A549 (cell line): ENCODE data around the gene NELFA. TPM values are rescaled to one million over a fixed set of nuclear protein-coding genes. Genes with fewer than 3 reads are reported as not detected.
"Not testable (repeated sequence)": the region's sequence is repeated elsewhere in the genome, so short reads cannot be mapped to it uniquely, and the experiment has no call there.

ENCODE experiments used
- ATAC-seq, 2 experiments: fragments of 200-7000 bp in 1 of 2; fragments of >200 bp in 1 of 2; cut with Nextera tagmentation in 1 of 2; cut with Tn5 transposase in 1 of 2; 3 replicates each; pipeline versions ENCODE4 v1.8.0 to v1.9.1; 2018 to 2020; ENCODE audit warnings: mild to moderate bottlenecking in 1 of 2, moderate library complexity in 1 of 2
- CTCF ChIA-PET: fragments of 300-600 bp; sonication (Branson Sonifier 250); formaldehyde crosslinking; extraction: SDS; loops from one replicate; lab custom pipeline; 2021; ENCODE audit warnings: antibody characterized with exemption, inconsistent platforms; lab: Yijun Ruan, JAX
- POLR2A ChIA-PET: fragments of 350-600 bp; formaldehyde crosslinking; extraction: SDS; loops from one replicate; lab custom pipeline; 2021; ENCODE audit warnings: antibody characterized with exemption, inconsistent platforms; lab: Yijun Ruan, JAX
- DNase-seq, 2 experiments: peaks; one replicate each; pipeline versions ENCODE4 v3.0.0 to v3.0.0-alpha.2; 2011 to 2016; ENCODE audit warnings: low read depth in 1 of 2, low spot score in 1 of 2
- FAIRE-seq: peaks from 2 replicates; lab custom pipeline; 2011; peaks lifted over from hg19 to GRCh38; lab: Jason Lieb, UNC
- H3K27ac ChIP-seq, 2 experiments: fragments of >200 bp; sonication (Bioruptor Twin); formaldehyde crosslinking; 3 replicates each; pipeline ENCODE4 v1.5.1; 2016 to 2017
- H3K4me1 ChIP-seq: fragments of >200 bp; sonication (Bioruptor Twin); formaldehyde crosslinking; 3 replicates; pipeline ENCODE4 v1.6.1; 2016
- H3K4me2 ChIP-seq: fragments of >200 bp; sonication (Bioruptor Twin); formaldehyde crosslinking; 3 replicates; pipeline ENCODE4 v1.6.1; 2016
- H3K4me3 ChIP-seq: fragments of >200 bp; sonication (Bioruptor Twin); formaldehyde crosslinking; 3 replicates; pipeline ENCODE4 v1.5.1; 2016
- H3K9me3 ChIP-seq: fragments of >200 bp; sonication (Bioruptor Twin); formaldehyde crosslinking; 3 replicates; pipeline ENCODE4 v1.6.1; 2016
- CBX2 ChIP-seq: fragments of 200-600 bp; sonication (generic); IDR thresholded peaks from 2 replicates; pipeline ENCODE4 v1.6.1; 2016; ENCODE audit warnings: low read depth, mild to moderate bottlenecking, borderline replicate concordance
- CHD2 ChIP-seq: fragments of 150-350 bp; IDR thresholded peaks from 2 replicates; pipeline ENCODE4 v1.6.1; 2014; ENCODE audit warnings: low read length; ENCODE audit not compliant: partially characterized antibody
- CHD4 ChIP-seq: fragments of 200-600 bp; sonication (generic); IDR thresholded peaks from 2 replicates; pipeline ENCODE4 v1.6.1; 2016; ENCODE audit warnings: antibody characterized with exemption, mild to moderate bottlenecking, borderline replicate concordance
- FOSL2 ChIP-seq, 2 experiments: fragments of 450-650 bp in 1 of 2; fragments of >200 bp in 1 of 2; sonication (Bioruptor Twin) in 1 of 2; formaldehyde crosslinking; IDR thresholded peaks; 2 replicates each; pipeline versions ENCODE4 v1.5.0 to v1.6.1; 2016 to 2020; ENCODE audit warnings: mild to moderate bottlenecking in 1 of 2, moderate library complexity in 1 of 2
- HOXA7 ChIP-seq: fragments of 250-450 bp; sonication (Bioruptor Pico); IDR thresholded peaks from 2 replicates; pipeline ENCODE4 v1.5.0; 2020; ENCODE audit warnings: mild to moderate bottlenecking, moderate library complexity
- HOXB13 ChIP-seq: fragments of 250-450 bp; sonication (Bioruptor Pico); IDR thresholded peaks from 2 replicates; pipeline ENCODE4 v1.5.0; 2020; ENCODE audit warnings: low read depth, mild to moderate bottlenecking, moderate library complexity
- KDM1A ChIP-seq: fragments of 200-600 bp; sonication (generic); IDR thresholded peaks from 2 replicates; pipeline ENCODE4 v1.6.1; 2016; ENCODE audit warnings: low read depth, mild to moderate bottlenecking
- KDM5A ChIP-seq: fragments of 200-600 bp; sonication (generic); IDR thresholded peaks from 2 replicates; pipeline ENCODE4 v1.6.1; 2016; ENCODE audit warnings: antibody characterized with exemption, mild to moderate bottlenecking
- MYC ChIP-seq: IDR thresholded peaks from 2 replicates; pipeline ENCODE4 v1.6.1; 2012; ENCODE audit warnings: mild to moderate bottlenecking, inconsistent platforms, low read length, improper control_type of control experiment, borderline replicate concordance
- NFE2L2 ChIP-seq: fragments of 150-350 bp; conservative IDR thresholded peaks from 2 replicates; pipeline ENCODE4 v1.6.1; 2014; ENCODE audit warnings: low read length
- RAD21 ChIP-seq, 2 experiments: fragments of >200 bp in 1 of 2; sonication (Bioruptor Twin) in 1 of 2; formaldehyde crosslinking in 1 of 2; IDR thresholded peaks in 1 of 2; conservative IDR thresholded peaks in 1 of 2; 2 replicates in 1 of 2; 3 replicates in 1 of 2; pipeline ENCODE4 v1.6.1; 2012 to 2018; ENCODE audit warnings: inconsistent platforms in 1 of 2
- RARB ChIP-seq: fragments of 250-450 bp; sonication (Bioruptor Pico); IDR thresholded peaks from 2 replicates; pipeline ENCODE4 v1.8.0; 2021; ENCODE audit warnings: mild to moderate bottlenecking, moderate library complexity
- RFX5 ChIP-seq: fragments of 450-650 bp; IDR thresholded peaks from 2 replicates; pipeline ENCODE4 v1.7.1; 2014; ENCODE audit warnings: antibody characterized with exemption, mild to moderate bottlenecking, moderate library complexity
- SREBF2 ChIP-seq: fragments of 450-650 bp; IDR thresholded peaks from 2 replicates; pipeline ENCODE4 v1.6.1; 2014; ENCODE audit warnings: mild to moderate bottlenecking, moderate library complexity
- ZC3H11A ChIP-seq: fragments of 450-650 bp; IDR thresholded peaks from 2 replicates; pipeline ENCODE4 v1.6.1; 2014; ENCODE audit warnings: antibody characterized with exemption, mild to moderate bottlenecking
- ZFP36 ChIP-seq: fragments of 450-650 bp; IDR thresholded peaks from 2 replicates; pipeline ENCODE4 v1.6.1; 2014; ENCODE audit warnings: borderline replicate concordance; ENCODE audit not compliant: partially characterized antibody
- WGBS: methylation state at CpG from one replicate; pipeline ENCODE4 v1.1.6; 2017; ENCODE audit errors: missing lambda C conversion rate; 5-methylcytosine and 5-hydroxymethylcytosine counted together
- polyA plus RNA-seq, 4 experiments: library from polyadenylated mRNA; depleted of rRNA in 3 of 4; stranded (reverse); fragments of >200 nt; fragmentation: RNase III in 1 of 4; extraction: RNeasy Plus Mini Kit Qiagen cat#74134 plus additional on column Dnase treatment in 1 of 4; gene quantifications; 2 replicates in 3 of 4; 3 replicates in 1 of 4; pipeline ENCODE4 v1.2.3, GENCODE V29; 2011 to 2017

The NELFA gene
- polyA plus RNA-seq, 2 of the 4 experiments (the other 2 are of a cell fraction) = 11.1 to 18.3 TPM

GRCh38 chr4:2040391-2041238 lies 31.8 kb upstream of the NELFA start:
- Histone ChIP-seq H3K9me3 (peaks cover 4% of the 10 kb centered on the region; the same call in 1 of the 3 replicates), H3K4me1 (no peaks in the 10 kb centered on the region), H3K27ac (peak overlapping the region; percentile 96 to 97; a peak in 5 of 6 replicates), H3K4me3 (peak overlapping the region; percentile 99), H3K4me2 (peak overlapping the region; percentile 87)
- TF ChIP-seq NFE2L2 (no peak), ZC3H11A (no peak), RARB (CRISPR knock-in tag) (no peak), RFX5 (no peak), FOSL2 (IDR thresholded peaks at IDR 0.05) (no peak), FOSL2 (CRISPR knock-in tag; IDR thresholded peaks at IDR 0.05) (no peak), HOXB13 (no peak), HOXA7 (no peak), CBX2 (no peak), KDM5A (no peak), RAD21 (conservative IDR thresholded peaks at IDR 0.05 in 1 of 2, IDR thresholded peaks at IDR 0.05 in 1 of 2) (no peak)
- no peak; a peak in 2 of 6 replicates for ATAC-seq
- DNase-seq = no peak
- CTCF ChIA-PET = interaction anchor here (1.0 kb wide), 1 partner anchor 10 kb away, joined by 3 read pairs; no protein-coding TSS in a partner anchor
- FAIRE-seq = no peak
- WGBS = 94% methylated on average over 21 of the region's 91 CpGs
- POLR2A ChIA-PET = interaction anchor here (1.2 kb wide), 1 partner anchor 32 kb away, joined by 3 read pairs; the partner anchor contains the start of gene NELFA

- H3K4me2 ChIP-seq = no peak overlapping the region
- no peak for ATAC-seq
- no peak for TF ChIP-seq CHD4
- no peak for TF ChIP-seq SREBF2
- no peak for TF ChIP-seq MYC
- no peak for TF ChIP-seq CHD2
- TF ChIP-seq HOXA7 = no peak
- TF ChIP-seq KDM1A = no peak
- no peak for TF ChIP-seq ZFP36
- TF ChIP-seq, all 56 proteins: peak for 0
- WGBS = 89% methylated on average over 7 of the region's 7 CpGs
- Histone ChIP-seq H3K27ac (no peak overlapping the region), H3K4me3 (no peak overlapping the region), H3K4me1 (no peaks in the 10 kb centered on the region), H3K9me3 (no peaks in the 10 kb centered on the region)
- CTCF ChIA-PET = interaction anchor here (1.0 kb wide), 1 partner anchor 41 kb away, joined by 3 read pairs; no protein-coding TSS in a partner anchor
- FAIRE-seq = no peak
- POLR2A ChIA-PET = no interaction called here
- no peak for DNase-seq
These were observed 28.1 kb upstream of the NELFA start for GRCh38 chr4:2036866-2037265.

- no peak for DNase-seq
- WGBS = 84% methylated on average over 10 of the region's 10 CpGs
- CTCF ChIA-PET = interaction anchor here (1.0 kb wide), 1 partner anchor 41 kb away, joined by 3 read pairs; no protein-coding TSS in a partner anchor
- no peak overlapping the region for H3K4me3 ChIP-seq
- FAIRE-seq = no peak
- H3K4me2 ChIP-seq = no peak overlapping the region
- no peaks in the 10 kb centered on the region for H3K4me1 ChIP-seq
- ATAC-seq = no peak
- no peak overlapping the region for H3K27ac ChIP-seq
- POLR2A ChIA-PET = no interaction called here
- H3K9me3 ChIP-seq = no peaks in the 10 kb centered on the region
- no peak for TF ChIP-seq FOSL2 (IDR thresholded peaks at IDR 0.05)
- no peak for TF ChIP-seq FOSL2 (CRISPR knock-in tag; IDR thresholded peaks at IDR 0.05)
These were observed 27.6 kb upstream of the NELFA start for GRCh38 chr4:2036327-2036726.

GRCh38 chr4:2031161-2031560 lies 22.4 kb upstream of the NELFA start:
- H3K4me2 ChIP-seq, H3K4me3 ChIP-seq, DNase-seq, H3K9me3 ChIP-seq, FAIRE-seq, ATAC-seq, CTCF ChIA-PET, H3K27ac ChIP-seq, H3K4me1 ChIP-seq, POLR2A ChIA-PET: not testable (repeated sequence)

- H3K27ac ChIP-seq, H3K9me3 ChIP-seq, DNase-seq, H3K4me1 ChIP-seq, H3K4me3 ChIP-seq, H3K4me2 ChIP-seq, FAIRE-seq, ATAC-seq, POLR2A ChIA-PET: not testable (repeated sequence)
- CTCF ChIA-PET = interaction anchor here (0.6 kb wide), 1 partner anchor 63 kb away, joined by 3 read pairs; no protein-coding TSS in a partner anchor
- WGBS = 76% methylated on average over 4 of the region's 4 CpGs
These were observed 18.3 kb upstream of the NELFA start for GRCh38 chr4:2027120-2027519.
